IMR-90 (cell line): ENCODE data around the gene SSBP3. TPM values are rescaled to one million over a fixed set of nuclear protein-coding genes. Genes with fewer than 3 reads are reported as not detected.

Experiments
- ATAC-seq: fragments of 200-7000 bp; cut with Tn5 transposase; 2 replicates; pipeline ENCODE4 v1.9.1; 2020; ENCODE audit warnings: low read depth, mild to moderate bottlenecking, moderate library complexity
- BruUV-seq: library from RNA; stranded (reverse); fragments of 400-500 nt; replicated peaks from 2 replicates; lab custom pipeline; 2021; lab: Mats Ljungman, UMichigan
- CTCF ChIA-PET: fragments of 300-600 bp; formaldehyde crosslinking; extraction: SDS; loops from one replicate; lab custom pipeline; 2021; ENCODE audit warnings: antibody characterized with exemption; lab: Yijun Ruan, JAX
- POLR2A ChIA-PET: fragments of 300-600 bp; sonication (Branson Sonifier 250); formaldehyde crosslinking; loops from one replicate; lab custom pipeline; 2022; ENCODE audit warnings: antibody characterized with exemption; ENCODE audit not compliant: unreplicated experiment; lab: Charles Lee
- DNase-seq: peaks from one replicate; pipeline ENCODE4 v3.0.0; 2013
- H2AFZ ChIP-seq: replicated peaks from 2 replicates; pipeline ENCODE3; 2013; ENCODE audit warnings: low read length, mild to moderate bottlenecking; ENCODE audit not compliant: poor library complexity
- H2AK5ac ChIP-seq: 2 replicates; pipeline ENCODE4 v1.6.1; 2013; ENCODE audit warnings: low read depth, low read length, inconsistent platforms
- H2AK9ac ChIP-seq: replicated peaks from 2 replicates; pipeline ENCODE3; 2013; ENCODE audit warnings: mild to moderate bottlenecking, low read depth, low read length, moderate library complexity; ENCODE audit not compliant: poor library complexity
- H2BK120ac ChIP-seq: 2 replicates; pipeline ENCODE4 v1.6.1; 2013; ENCODE audit warnings: low read depth, low read length, inconsistent platforms
- H2BK15ac ChIP-seq: 3 replicates; pipeline ENCODE4 v1.6.1; 2013; ENCODE audit warnings: low read depth, low read length, inconsistent platforms
- H2BK20ac ChIP-seq: 2 replicates; pipeline ENCODE4 v1.6.1; 2013; ENCODE audit warnings: low read depth, mild to moderate bottlenecking, inconsistent platforms, low read length, moderate library complexity
- H2BK5ac ChIP-seq: 2 replicates; pipeline ENCODE4 v1.6.1; 2013; ENCODE audit warnings: mild to moderate bottlenecking, low read depth, low read length, inconsistent platforms; ENCODE audit not compliant: poor library complexity, severe bottlenecking
- H3K14ac ChIP-seq: replicated peaks from 2 replicates; pipeline ENCODE4 v1.6.1; 2013; ENCODE audit warnings: low read depth, low read length, inconsistent platforms
- H3K18ac ChIP-seq: 2 replicates; pipeline ENCODE4 v1.6.1; 2013; ENCODE audit warnings: low read depth, low read length, control low read depth
- H3K23ac ChIP-seq: 2 replicates; pipeline ENCODE4 v1.6.1; 2013; ENCODE audit warnings: low read depth, low read length, inconsistent platforms
- H3K27ac ChIP-seq: 2 replicates; pipeline ENCODE4 v1.5.1; 2013; ENCODE audit warnings: mild to moderate bottlenecking, control low read depth, low read length; ENCODE audit not compliant: insufficient read depth
- H3K27me3 ChIP-seq: 2 replicates; pipeline ENCODE4 v1.6.1; 2013; ENCODE audit warnings: low read length; ENCODE audit not compliant: control insufficient read depth, insufficient read depth
- H3K36me3 ChIP-seq: 2 replicates; pipeline ENCODE4 v1.6.1; 2013; ENCODE audit warnings: low read length, mixed read lengths; ENCODE audit not compliant: control insufficient read depth, insufficient read depth
- H3K4ac ChIP-seq: 2 replicates; pipeline ENCODE4 v1.6.1; 2013; ENCODE audit warnings: low read depth, low read length, inconsistent platforms
- H3K4me1 ChIP-seq: 2 replicates; pipeline ENCODE4 v1.6.1; 2013; ENCODE audit warnings: low read length, mixed read lengths; ENCODE audit not compliant: control insufficient read depth, insufficient read depth
- H3K4me2 ChIP-seq: 2 replicates; pipeline ENCODE4 v1.6.1; 2013; ENCODE audit warnings: low read depth, mild to moderate bottlenecking, control low read depth, low read length, moderate library complexity
- H3K4me3 ChIP-seq: 2 replicates; pipeline ENCODE4 v1.5.1; 2013; ENCODE audit warnings: low read depth, mild to moderate bottlenecking, control low read depth, low read length, moderate library complexity; ENCODE audit not compliant: insufficient read depth
- H3K56ac ChIP-seq: 2 replicates; pipeline ENCODE4 v1.6.1; 2013; ENCODE audit warnings: low read length, inconsistent platforms; ENCODE audit not compliant: insufficient read depth; ENCODE audit errors: extremely low read depth
- H3K79me1 ChIP-seq, 2 experiments: 2 replicates each; pipeline ENCODE4 v1.6.1; 2013; ENCODE audit warnings: low read length in 2 of 2, inconsistent platforms in 1 of 2, low read depth in 1 of 2
- H3K9ac ChIP-seq: 2 replicates; pipeline ENCODE4 v1.6.1; 2013; ENCODE audit warnings: low read depth, low read length, control low read depth
- H3K9me1 ChIP-seq: 2 replicates; pipeline ENCODE4 v1.6.1; 2013; ENCODE audit warnings: low read length, inconsistent platforms; ENCODE audit not compliant: insufficient read depth
- H3K9me3 ChIP-seq: 2 replicates; pipeline ENCODE4 v1.6.1; 2013; ENCODE audit warnings: low read length; ENCODE audit not compliant: control insufficient read depth, insufficient read depth
- H4K20me1 ChIP-seq: 2 replicates; pipeline ENCODE4 v1.6.1; 2013; ENCODE audit warnings: low read length, inconsistent platforms; ENCODE audit not compliant: insufficient read depth
- H4K5ac ChIP-seq: 2 replicates; pipeline ENCODE4 v1.6.1; 2013; ENCODE audit warnings: mild to moderate bottlenecking, low read depth, low read length, control low read depth
- H4K8ac ChIP-seq, 2 experiments: 2 replicates each; pipeline ENCODE4 v1.6.1; 2013; ENCODE audit warnings: low read depth in 2 of 2, low read length in 2 of 2, control low read depth in 1 of 2, inconsistent platforms in 1 of 2
- H4K91ac ChIP-seq: 2 replicates; pipeline ENCODE4 v1.6.1; 2013; ENCODE audit warnings: low read depth, low read length, inconsistent platforms; ENCODE audit not compliant: insufficient read depth
- CEBPB ChIP-seq: IDR thresholded peaks from 2 replicates; pipeline ENCODE4 v1.6.1; 2012; ENCODE audit warnings: low read depth, low read length, improper control_type of control experiment
- RAD21 ChIP-seq: IDR thresholded peaks from 2 replicates; pipeline ENCODE4 v1.6.1; 2012; ENCODE audit warnings: low read length, improper control_type of control experiment
- WGBS, 2 experiments: methylation state at CpG; one replicate each; pipeline versions ENCODE4 v1.1.5 to v1.1.7; 2013; ENCODE audit warnings: missing lambda C conversion rate in 2 of 2; ENCODE audit not compliant: insufficient read length in 1 of 2; ENCODE audit errors: extremely low coverage in 2 of 2; 5-methylcytosine and 5-hydroxymethylcytosine counted together
- dilution Hi-C: fragments of 300-500 bp; cut with HindIII; formaldehyde crosslinking; loops from one replicate; pipeline ENCODE4 v1.14.3; 2018; ENCODE audit warnings: low sequenced_read_pairs; ENCODE audit not compliant: unreplicated experiment
- in situ Hi-C: fragments of 300-500 bp; cut with MboI; formaldehyde crosslinking; loops from 3 replicates; pipeline ENCODE4 v1.14.3; 2019; ENCODE audit warnings: low sequenced_read_pairs, inconsistent platforms, mixed read lengths
- intact Hi-C: fragments of 100-400 bp; cut with micrococcal nuclease; formaldehyde crosslinking; loops from 2 replicates; pipeline ENCODE4 v1.10.0; 2022
- polyA plus RNA-seq, 3 experiments: library from polyadenylated mRNA; depleted of rRNA; stranded (reverse); fragments of >200 nt; gene quantifications; 2 replicates each; pipeline ENCODE4 v1.2.3, GENCODE V29; 2012; ENCODE audit warnings: low replicate concordance in 1 of 3
- total RNA-seq: library from RNA; depleted of rRNA; stranded (reverse); fragments of >200 nt; gene quantifications from 2 replicates; pipeline ENCODE4 v1.2.3, GENCODE V29; 2012

Gene SSBP3
- total and polyA plus RNA-seq, 2 of the 4 experiments (the other 2 are of a cell fraction), result 10.9 to 39.6 TPM

GRCh38 chr1:54327386-54328065, 78.7 kb downstream of the SSBP3 start:
- dilution Hi-C loops (no loop called here), intact Hi-C loops (loop anchor here (2.0 kb wide), 1 partner anchor 75 kb away; no protein-coding TSS in a partner anchor), in situ Hi-C loops (no loop called here)
- peak overlapping the region; percentile 56 to 58 for H4K8ac ChIP-seq
- H4K5ac ChIP-seq, result peak overlapping the region; percentile 82
- peak overlapping the region; percentile 60 for H3K9ac ChIP-seq
- ChIA-PET CTCF (no interaction called here), POLR2A (interaction anchor here (0.9 kb wide), 1 partner anchor 9 kb away, joined by 3 read pairs; no protein-coding TSS in a partner anchor)
- TF ChIP-seq CEBPB (no peak), RAD21 (peak; percentile 6; the same call in 1 of the 2 replicates)
- no peaks in the 10 kb centered on the region for H3K9me3 ChIP-seq
- peak overlapping the region; percentile 78 for H4K91ac ChIP-seq
- H3K56ac ChIP-seq, result no peak overlapping the region
- H3K18ac ChIP-seq, result peak overlapping the region; percentile 80
- peak overlapping the region; percentile 92; the same call in 2 of the 3 replicates for H2BK15ac ChIP-seq
- peaks cover 50 to 98% of the 10 kb centered on the region in 2 experiments for H3K79me1 ChIP-seq
- H2AK5ac ChIP-seq, result peak overlapping the region; percentile 96
- peaks cover 24% of the 10 kb centered on the region; the same call in 1 of the 2 replicates for H4K20me1 ChIP-seq
- peak overlapping the region; percentile 89 for H3K4ac ChIP-seq
- peaks cover 4% of the 10 kb centered on the region; the same call in 1 of the 2 replicates for H3K36me3 ChIP-seq
- no peaks in the 10 kb centered on the region for H3K27me3 ChIP-seq
- 11% methylated on average over 4 of the region's 14 CpGs; no CpG with 5 or more reads in 1 of the 2 experiments for WGBS, 2 experiments
- no TSS peak for BruUV-seq
- DNase-seq (peak; percentile 63), ATAC-seq (no peak; the same call in 1 of the 2 replicates)
- H3K23ac ChIP-seq, result peak overlapping the region; percentile 73; the same call in 1 of the 2 replicates
- peak overlapping the region; percentile 62 for H3K4me2 ChIP-seq
- peak overlapping the region; percentile 92; the same call in 1 of the 2 replicates for H3K27ac ChIP-seq
- peak overlapping the region; percentile 61 for H2BK5ac ChIP-seq
- peak overlapping the region; percentile 61 for H2AFZ ChIP-seq
- peak overlapping the region; percentile 73 for H2BK120ac ChIP-seq
- peak overlapping the region; percentile 43; the same call in 1 of the 2 replicates for H2BK20ac ChIP-seq
- peaks cover 67% of the 10 kb centered on the region for H3K4me1 ChIP-seq
- H3K14ac ChIP-seq, result peak overlapping the region; percentile 42
- H3K4me3 ChIP-seq, result no peak overlapping the region
- H2AK9ac ChIP-seq, result peak overlapping the region; percentile 47
- peaks cover 55% of the 10 kb centered on the region for H3K9me1 ChIP-seq
